DND-41 (cell line): ENCODE measurements around the gene SMIM11.
A peak's percentile ranks its signal among the peaks of the same experiment; 100 is the strongest.
"Not testable (repeated sequence)": the region's sequence is repeated elsewhere in the genome, so short reads cannot be mapped to it uniquely, and the experiment has no call there.

Experiments used
- ATAC-seq: fragments of 200-7000 bp; cut with Tn5 transposase; 3 replicates; pipeline ENCODE4 v1.9.1; 2021; ENCODE audit warnings: low read depth; ENCODE audit not compliant: insufficient read depth
- DNase-seq: peaks from one replicate; pipeline ENCODE4 v3.0.0-alpha.2; 2020
- H2AFZ ChIP-seq: 2 replicates; pipeline ENCODE4 v1.6.0; 2012; ENCODE audit warnings: low read depth, low read length
- H3K27ac ChIP-seq: 2 replicates; pipeline ENCODE4 v1.5.1; 2012; ENCODE audit warnings: low read length, inconsistent platforms
- H3K27me3 ChIP-seq: fragments of 200-600 bp; sonication (generic); 2 replicates; pipeline ENCODE4 v1.6.0; 2012; ENCODE audit warnings: low read length, mild to moderate bottlenecking, inconsistent platforms; ENCODE audit not compliant: insufficient read depth, poor library complexity
- H3K36me3 ChIP-seq: 2 replicates; pipeline ENCODE4 v1.5.1; 2012; ENCODE audit warnings: low read length, inconsistent platforms; ENCODE audit not compliant: insufficient read depth
- H3K4me1 ChIP-seq: 2 replicates; pipeline ENCODE4 v1.5.1; 2012; ENCODE audit warnings: mild to moderate bottlenecking, low read length; ENCODE audit not compliant: insufficient read depth
- H3K4me2 ChIP-seq: 2 replicates; pipeline ENCODE4 v1.6.0; 2012; ENCODE audit warnings: mild to moderate bottlenecking, moderate library complexity, low read length, inconsistent platforms; ENCODE audit not compliant: insufficient read depth
- H3K4me3 ChIP-seq, 2 experiments: fragments of 200-600 bp in 1 of 2; shearing (Covaris generic) in 1 of 2; 2 replicates each; pipeline ENCODE4 v1.5.1; 2012 to 2016; ENCODE audit warnings: inconsistent platforms in 2 of 2, low read length in 2 of 2, mild to moderate bottlenecking in 2 of 2, low read depth in 1 of 2, moderate library complexity in 1 of 2
- H3K79me2 ChIP-seq: 2 replicates; pipeline ENCODE4 v1.6.0; 2012; ENCODE audit warnings: low read length, inconsistent platforms; ENCODE audit not compliant: insufficient read depth
- H3K9ac ChIP-seq: 2 replicates; pipeline ENCODE4 v1.6.0; 2012; ENCODE audit warnings: low read depth, mild to moderate bottlenecking, inconsistent platforms, low read length, moderate library complexity
- H3K9me3 ChIP-seq: 2 replicates; pipeline ENCODE4 v1.5.1; 2012; ENCODE audit warnings: low read length, moderate library complexity, mild to moderate bottlenecking, inconsistent platforms; ENCODE audit not compliant: insufficient read depth, severe bottlenecking
- H4K20me1 ChIP-seq: 2 replicates; pipeline ENCODE4 v1.6.0; 2012; ENCODE audit warnings: low read length; ENCODE audit not compliant: insufficient read depth

SMIM11 gene

DNA sequence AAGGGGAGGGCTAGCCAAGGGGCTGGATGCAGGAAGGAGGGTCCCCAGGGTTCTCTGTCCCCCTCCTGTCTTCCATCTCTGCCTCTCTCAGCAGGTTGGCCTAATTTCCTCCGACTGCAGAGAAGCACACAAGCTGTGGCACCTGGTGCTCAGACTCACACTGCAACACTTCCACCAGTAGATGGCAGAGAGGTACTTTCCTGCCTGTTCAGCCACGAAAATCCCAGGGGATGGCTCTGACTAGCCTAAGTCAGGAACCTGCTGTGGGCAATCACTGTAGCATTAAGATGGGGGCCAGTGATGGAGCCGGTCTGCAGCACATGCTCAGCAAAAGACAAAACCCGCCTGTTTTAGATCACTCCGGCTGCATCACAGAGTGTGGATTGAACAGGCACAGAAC, 54.4 kb downstream of the SMIM11 start:
- not testable (repeated sequence) for H3K4me3 ChIP-seq, H3K4me2 ChIP-seq, DNase-seq, H3K79me2 ChIP-seq, H3K4me1 ChIP-seq, H3K36me3 ChIP-seq, H3K9me3 ChIP-seq, H3K27ac ChIP-seq, H3K27me3 ChIP-seq, H3K9ac ChIP-seq, H4K20me1 ChIP-seq, H2AFZ ChIP-seq
- ATAC-seq: peak; percentile 54; the same call in 2 of the 3 replicates
